GM13977 (cell line): ENCODE results near the gene YWHAQ.

Experiments
- DNase-seq: peaks from one replicate; pipeline ENCODE4 v3.0.0; 2012; ENCODE audit warnings: low spot score
- in situ Hi-C: fragments of 300-500 bp; cut with MboI; formaldehyde crosslinking; loops from one replicate; pipeline ENCODE4 v1.12.0; 2022; ENCODE audit warnings: low sequenced_read_pairs, low pct_unique_long_range_greater_than_20kb, mixed read lengths, inconsistent platforms; ENCODE audit not compliant: unreplicated experiment
- TF ChIP-seq, protein P1 (sequence below): IDR thresholded peaks from 2 replicates; pipeline ENCODE4 v1.5.1; 2012; ENCODE audit warnings: mild to moderate bottlenecking, control low read depth; ENCODE audit not compliant: insufficient read depth; ENCODE audit errors: extremely low read depth, missing control alignments

Gene YWHAQ

GRCh38 chr2:9547262-9547991, 83.4 kb downstream of the YWHAQ start:
- in situ Hi-C loops, result no loop called here
- TF ChIP-seq, protein P1, sequence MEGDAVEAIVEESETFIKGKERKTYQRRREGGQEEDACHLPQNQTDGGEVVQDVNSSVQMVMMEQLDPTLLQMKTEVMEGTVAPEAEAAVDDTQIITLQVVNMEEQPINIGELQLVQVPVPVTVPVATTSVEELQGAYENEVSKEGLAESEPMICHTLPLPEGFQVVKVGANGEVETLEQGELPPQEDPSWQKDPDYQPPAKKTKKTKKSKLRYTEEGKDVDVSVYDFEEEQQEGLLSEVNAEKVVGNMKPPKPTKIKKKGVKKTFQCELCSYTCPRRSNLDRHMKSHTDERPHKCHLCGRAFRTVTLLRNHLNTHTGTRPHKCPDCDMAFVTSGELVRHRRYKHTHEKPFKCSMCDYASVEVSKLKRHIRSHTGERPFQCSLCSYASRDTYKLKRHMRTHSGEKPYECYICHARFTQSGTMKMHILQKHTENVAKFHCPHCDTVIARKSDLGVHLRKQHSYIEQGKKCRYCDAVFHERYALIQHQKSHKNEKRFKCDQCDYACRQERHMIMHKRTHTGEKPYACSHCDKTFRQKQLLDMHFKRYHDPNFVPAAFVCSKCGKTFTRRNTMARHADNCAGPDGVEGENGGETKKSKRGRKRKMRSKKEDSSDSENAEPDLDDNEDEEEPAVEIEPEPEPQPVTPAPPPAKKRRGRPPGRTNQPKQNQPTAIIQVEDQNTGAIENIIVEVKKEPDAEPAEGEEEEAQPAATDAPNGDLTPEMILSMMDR, result no peak
- no peak for DNase-seq

GRCh38 chr2:9545502-9545901, 85.3 kb downstream of the YWHAQ start:
- DNase-seq, result no peak
- in situ Hi-C loops, result no loop called here
- TF ChIP-seq, protein P1, result no peak

DNA sequence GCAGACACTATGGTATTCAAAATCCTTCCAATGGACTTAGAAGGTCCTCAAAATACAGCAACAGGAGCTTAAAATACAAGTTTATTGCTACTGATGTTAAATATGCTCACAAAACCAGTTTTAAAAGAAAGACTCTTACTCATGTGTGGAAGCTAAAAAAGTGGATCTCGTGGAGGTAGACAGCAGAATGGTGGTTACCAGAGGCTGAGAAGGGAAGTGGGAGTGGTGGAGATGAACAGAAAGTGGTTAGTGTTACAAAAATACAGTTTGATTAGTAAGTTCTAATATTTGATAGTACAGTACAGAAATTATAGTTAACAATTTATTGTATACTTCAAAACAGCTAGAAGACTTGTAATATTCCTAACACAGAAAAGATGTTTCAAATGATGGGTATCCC, 87.2 kb downstream of the YWHAQ start:
- in situ Hi-C loops, result no loop called here
- no peak for DNase-seq
- TF ChIP-seq, protein P1, result no peak

DNA sequence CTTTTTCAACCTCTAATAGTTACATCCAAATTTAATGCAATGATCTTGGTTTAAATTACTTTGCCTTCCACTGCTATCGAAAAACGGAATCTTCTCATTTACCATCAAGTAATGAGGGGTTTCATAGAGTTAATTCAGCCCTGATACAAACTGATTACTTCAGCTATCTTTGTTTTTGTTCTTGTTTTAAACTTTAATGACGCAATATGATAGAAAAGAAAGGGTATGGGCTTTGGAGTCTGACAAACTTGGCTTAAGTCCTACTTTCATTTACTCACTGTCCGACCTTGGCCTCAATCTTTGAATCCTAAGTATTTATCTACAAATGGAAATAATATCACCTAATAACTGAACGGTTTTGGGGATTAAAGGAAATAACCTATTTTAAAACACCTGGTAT, 91.3 kb downstream of the YWHAQ start:
- no peak for DNase-seq
- TF ChIP-seq, protein P1, result no peak
- in situ Hi-C loops, result no loop called here

- TF ChIP-seq, protein P1, result no peak
- in situ Hi-C loops, result no loop called here
- DNase-seq, result peak; percentile 23
These were observed 92.7 kb downstream of the YWHAQ start for GRCh38 chr2:9538000-9538507.

- in situ Hi-C loops, result no loop called here
- TF ChIP-seq, protein P1, result no peak
- DNase-seq, result no peak
These were observed 94.3 kb downstream of the YWHAQ start for GRCh38 chr2:9536504-9536903.
